Measurements from ENCODE around the gene PLEKHM2. TPM values are rescaled to one million over a fixed set of nuclear protein-coding genes. Genes with fewer than 3 reads are reported as not detected.

PLEKHM2 gene
- total RNA-seq, 1 experiment from 2014 or later, result 53.9 TPM

DNA sequence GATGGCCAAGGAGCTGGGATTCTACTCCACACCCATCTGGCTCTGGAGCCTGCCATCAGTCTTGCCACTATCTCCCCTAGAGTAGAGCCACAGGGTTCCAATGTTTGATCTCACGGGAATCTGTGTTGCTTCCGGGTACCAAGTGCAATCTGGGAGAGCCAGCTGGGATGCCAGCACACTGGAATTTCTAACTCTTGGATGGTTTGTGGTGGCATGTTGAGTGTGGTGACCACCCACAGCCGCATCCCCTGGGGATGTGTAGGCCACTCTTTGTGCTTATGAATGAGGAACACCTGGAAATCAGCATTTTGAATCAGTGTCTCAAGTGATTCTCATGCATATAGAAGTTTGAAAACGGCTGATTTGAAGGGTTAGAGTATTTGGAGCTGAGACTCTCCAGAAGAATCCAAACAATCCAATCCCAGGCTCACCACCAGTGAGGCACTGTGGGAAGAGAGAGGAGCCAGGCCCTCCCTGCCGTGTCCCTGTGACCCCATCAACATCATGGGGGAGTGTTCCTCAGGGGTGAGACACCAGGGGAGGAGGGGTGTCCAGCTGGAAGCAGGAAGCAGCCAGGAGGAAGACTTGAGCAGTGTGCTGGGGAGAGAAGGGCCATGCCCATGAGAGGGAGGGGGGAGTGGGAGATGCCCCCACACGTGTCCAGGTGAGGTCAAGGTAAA is 87.9 kb downstream of the PLEKHM2 start:
- BruUV-seq (replicated peaks), result no TSS peak
- TF ChIP-seq, protein P1, sequence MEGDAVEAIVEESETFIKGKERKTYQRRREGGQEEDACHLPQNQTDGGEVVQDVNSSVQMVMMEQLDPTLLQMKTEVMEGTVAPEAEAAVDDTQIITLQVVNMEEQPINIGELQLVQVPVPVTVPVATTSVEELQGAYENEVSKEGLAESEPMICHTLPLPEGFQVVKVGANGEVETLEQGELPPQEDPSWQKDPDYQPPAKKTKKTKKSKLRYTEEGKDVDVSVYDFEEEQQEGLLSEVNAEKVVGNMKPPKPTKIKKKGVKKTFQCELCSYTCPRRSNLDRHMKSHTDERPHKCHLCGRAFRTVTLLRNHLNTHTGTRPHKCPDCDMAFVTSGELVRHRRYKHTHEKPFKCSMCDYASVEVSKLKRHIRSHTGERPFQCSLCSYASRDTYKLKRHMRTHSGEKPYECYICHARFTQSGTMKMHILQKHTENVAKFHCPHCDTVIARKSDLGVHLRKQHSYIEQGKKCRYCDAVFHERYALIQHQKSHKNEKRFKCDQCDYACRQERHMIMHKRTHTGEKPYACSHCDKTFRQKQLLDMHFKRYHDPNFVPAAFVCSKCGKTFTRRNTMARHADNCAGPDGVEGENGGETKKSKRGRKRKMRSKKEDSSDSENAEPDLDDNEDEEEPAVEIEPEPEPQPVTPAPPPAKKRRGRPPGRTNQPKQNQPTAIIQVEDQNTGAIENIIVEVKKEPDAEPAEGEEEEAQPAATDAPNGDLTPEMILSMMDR (conservative IDR thresholded peaks at IDR 0.05; ENCODE audit: low read depth, low read length), result no peak
- ChIA-PET CTCF (interaction anchor here (0.6 kb wide), 1 partner anchor 42 kb away, joined by 3 read pairs; no protein-coding TSS in a partner anchor), POLR2A (ENCODE audit: low non-redundant PET) (no interaction called here)
- Histone ChIP-seq H3K36me3 (ENCODE audit: insufficient read depth, low read length, poor library complexity, severe bottlenecking) (peaks cover 27% of the 10 kb centered on the region), H3K9me3 (ENCODE audit: low read depth, low read length, poor library complexity, severe bottlenecking) (no peaks in the 10 kb centered on the region), H3K4me3 (ENCODE audit: low read depth, low read length, poor library complexity, severe bottlenecking) (no peak overlapping the region), H3K4me1 (ENCODE audit: insufficient read depth, low read length, poor library complexity, severe bottlenecking) (no peaks in the 10 kb centered on the region), H3K27me3 (replicated peaks; ENCODE audit: insufficient read depth, low read depth, low read length, poor library complexity) (no peaks in the 10 kb centered on the region), H3K27ac (ENCODE audit: low read depth, low read length, poor library complexity, severe bottlenecking) (no peak overlapping the region)
- intact Hi-C loops (cut with micrococcal nuclease; ENCODE audit: unreplicated experiment), result no loop called here
- no peak for DNase-seq (ENCODE audit: low spot score)

DNA sequence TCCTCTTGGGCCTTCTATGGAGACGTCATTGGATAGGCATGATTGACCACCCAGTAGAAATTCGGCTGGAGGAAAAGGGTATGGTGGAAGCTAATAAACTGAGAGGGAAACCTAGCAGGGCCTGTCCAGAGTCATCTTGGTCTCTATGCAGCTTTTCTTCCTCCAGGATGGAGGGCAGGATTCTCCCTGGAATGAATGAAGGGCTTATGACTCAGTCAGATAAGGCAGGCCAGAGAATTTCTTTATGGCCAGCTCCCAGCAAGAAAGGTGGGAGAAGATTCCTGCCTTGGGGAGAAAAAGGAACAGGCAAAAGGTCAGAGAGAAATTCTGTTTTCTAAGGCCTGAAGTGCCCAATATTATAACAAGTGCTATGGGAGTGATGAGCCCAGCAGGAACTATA is 91.6 kb downstream of the PLEKHM2 start:
- TF ChIP-seq EZH2 (IDR thresholded peaks at IDR 0.05; ENCODE audit: borderline replicate concordance, low read depth, low read length, poor library complexity, severe bottlenecking), result no peak
- TF ChIP-seq, protein P1 (conservative IDR thresholded peaks at IDR 0.05; ENCODE audit: low read depth, low read length), result no peak
- no peak overlapping the region for H3K27ac ChIP-seq (ENCODE audit: low read depth, low read length, poor library complexity, severe bottlenecking)
- intact Hi-C loops (cut with micrococcal nuclease; ENCODE audit: unreplicated experiment), result no loop called here
- BruUV-seq (replicated peaks), result no TSS peak
- ChIA-PET POLR2A (ENCODE audit: low non-redundant PET) (no interaction called here), CTCF (interaction anchor here (1.3 kb wide), 1 partner anchor 16 kb away, joined by 3 read pairs; no protein-coding TSS in a partner anchor)
- DNase-seq (ENCODE audit: low spot score), result no peak
- no peak overlapping the region for H3K4me3 ChIP-seq (ENCODE audit: low read depth, low read length, poor library complexity, severe bottlenecking)
- H3K4me1 ChIP-seq (ENCODE audit: insufficient read depth, low read length, poor library complexity, severe bottlenecking), result no peaks in the 10 kb centered on the region
- no peaks in the 10 kb centered on the region for H3K9me3 ChIP-seq (ENCODE audit: low read depth, low read length, poor library complexity, severe bottlenecking)
- H3K36me3 ChIP-seq (ENCODE audit: insufficient read depth, low read length, poor library complexity, severe bottlenecking), result peaks cover 17% of the 10 kb centered on the region
- no peaks in the 10 kb centered on the region for H3K27me3 ChIP-seq (replicated peaks; ENCODE audit: insufficient read depth, low read depth, low read length, poor library complexity)

DNA sequence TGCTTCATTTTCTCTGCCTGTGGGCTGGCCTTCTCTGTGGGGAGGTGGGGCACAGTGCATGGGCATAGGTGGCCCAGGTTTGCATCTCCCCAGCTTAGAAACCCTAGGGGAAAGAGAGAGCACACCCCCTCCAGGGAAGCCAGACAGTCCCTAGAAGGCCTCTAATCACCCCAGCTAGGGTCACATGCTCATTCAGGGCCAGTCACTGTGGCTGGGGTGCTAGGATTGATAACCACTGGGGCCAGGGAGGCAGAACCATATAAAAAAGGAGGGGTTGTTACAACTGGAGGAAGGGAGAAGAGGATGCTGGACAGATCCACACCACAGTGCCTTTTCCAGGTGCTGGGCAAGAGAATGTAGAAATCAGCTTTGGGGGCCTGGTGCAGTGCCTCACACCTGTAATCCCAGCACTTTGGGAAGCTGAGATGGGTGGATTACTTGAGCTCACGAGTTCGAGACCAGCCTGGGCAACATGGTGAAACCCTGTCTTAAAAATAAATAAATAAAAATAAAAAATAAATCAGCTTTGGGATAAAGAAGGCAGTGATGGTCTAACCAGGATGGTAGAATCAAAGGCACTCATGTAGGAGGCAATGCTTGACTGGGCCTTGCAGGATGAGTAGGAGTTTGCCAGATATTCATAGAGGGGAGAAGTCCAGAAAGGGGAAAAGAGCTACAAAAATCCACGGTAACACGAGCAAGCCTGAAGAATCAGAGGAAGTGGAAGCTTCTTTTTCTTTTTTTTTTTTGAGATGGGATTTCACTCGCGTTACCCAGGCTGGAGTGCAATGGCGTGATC is 94.0 kb downstream of the PLEKHM2 start:
- Histone ChIP-seq H3K36me3 (ENCODE audit: insufficient read depth, low read length, poor library complexity, severe bottlenecking) (peaks cover 10% of the 10 kb centered on the region), H3K27me3 (replicated peaks; ENCODE audit: insufficient read depth, low read depth, low read length, poor library complexity) (no peaks in the 10 kb centered on the region), H3K4me3 (ENCODE audit: low read depth, low read length, poor library complexity, severe bottlenecking) (no peak overlapping the region), H3K27ac (ENCODE audit: low read depth, low read length, poor library complexity, severe bottlenecking) (no peak overlapping the region), H3K4me1 (ENCODE audit: insufficient read depth, low read length, poor library complexity, severe bottlenecking) (no peaks in the 10 kb centered on the region), H3K9me3 (ENCODE audit: low read depth, low read length, poor library complexity, severe bottlenecking) (no peaks in the 10 kb centered on the region)
- CTCF ChIA-PET, result no interaction called here
- POLR2A ChIA-PET (ENCODE audit: low non-redundant PET), result interaction anchor here (0.6 kb wide), 1 partner anchor 564 kb away, joined by 13 read pairs; no protein-coding TSS in a partner anchor
- TF ChIP-seq EZH2 (IDR thresholded peaks at IDR 0.05; ENCODE audit: borderline replicate concordance, low read depth, low read length, poor library complexity, severe bottlenecking), result no peak
- TF ChIP-seq, protein P1 (conservative IDR thresholded peaks at IDR 0.05; ENCODE audit: low read depth, low read length), result no peak
- no TSS peak for BruUV-seq (replicated peaks)
- DNase-seq (ENCODE audit: low spot score), result no peak
- intact Hi-C loops (cut with micrococcal nuclease; ENCODE audit: unreplicated experiment), result no loop called here

Other genes starting within 250 kb of the PLEKHM2 start
- 0.52 and 0.95 TPM in 2 replicates for gene CTRC, start 245.9 kb upstream of the PLEKHM2 start, total RNA-seq (2021)
- not detected in 2 replicates for gene CELA2A, start 227.6 kb upstream of the PLEKHM2 start, total RNA-seq (2021)
- not detected in 2 replicates for gene CELA2B, start 208.2 kb upstream of the PLEKHM2 start, total RNA-seq (2021)
- gene CASP9, start 160.1 kb upstream of the PLEKHM2 start, total RNA-seq (2021), result 7.0 and 8.9 TPM in 2 replicates
- 17.1 and 18.6 TPM in 2 replicates for gene DNAJC16, start 157.5 kb upstream of the PLEKHM2 start, total RNA-seq (2021)
- gene AGMAT, start 99.3 kb upstream of the PLEKHM2 start, total RNA-seq (2021), result 0.11 and 0.20 TPM in 2 replicates
- 38.1 and 41.3 TPM in 2 replicates for gene DDI2, start 66.9 kb upstream of the PLEKHM2 start, total RNA-seq (2021)
- gene SLC25A34, start 51.9 kb downstream of the PLEKHM2 start, total RNA-seq (2021), result 3.2 TPM in 2 replicates
- gene TMEM82, start 58.2 kb downstream of the PLEKHM2 start, total RNA-seq (2021), result not detected in 2 replicates
- 38.9 and 39.3 TPM in 2 replicates for gene FBLIM1, start 74.5 kb downstream of the PLEKHM2 start, total RNA-seq (2021)
- 3.1 and 4.1 TPM in 2 replicates for gene UQCRHL, start 123.3 kb downstream of the PLEKHM2 start, total RNA-seq (2021)
- 70.3 and 74.3 TPM in 2 replicates for gene SPEN, start 163.4 kb downstream of the PLEKHM2 start, total RNA-seq (2021)

All from A673 (cell line).